Measurements from ENCODE around the gene AHR. TPM values are rescaled to one million over a fixed set of nuclear protein-coding genes. Genes with fewer than 3 reads are reported as not detected.

The AHR gene
- total RNA-seq, 1 experiment from 2014 or later, result 61.3 TPM

DNA sequence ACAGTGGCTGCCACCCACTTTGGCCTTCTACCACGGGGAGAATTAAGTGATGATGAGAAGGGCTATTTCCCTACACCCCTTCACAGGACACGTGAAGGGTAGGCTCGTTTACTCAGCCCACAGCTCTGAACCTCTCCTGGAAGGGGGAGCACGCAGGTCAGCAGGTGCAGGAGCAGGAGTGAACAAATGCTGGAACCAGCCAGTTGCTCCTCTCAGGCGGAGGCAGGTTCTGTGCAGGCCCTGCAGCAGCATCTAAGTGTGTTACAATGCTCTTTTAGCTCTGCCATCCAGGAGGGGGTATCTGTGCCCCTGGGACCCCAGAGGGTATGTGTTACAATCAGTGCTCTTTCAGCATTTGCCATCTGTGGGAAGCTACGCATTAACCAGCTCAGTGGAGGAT is 61.2 kb downstream of the AHR start:
- Histone ChIP-seq H3K4me2 (no peak overlapping the region), H3K27me3 (ENCODE audit: insufficient read depth, low read depth) (no peaks in the 10 kb centered on the region), H3K9me3 (ENCODE audit: insufficient read depth, low read depth) (no peaks in the 10 kb centered on the region), H3K79me2 (ENCODE audit: low read depth) (no peaks in the 10 kb centered on the region), H3K9me2 (ENCODE audit: insufficient read depth) (no peaks in the 10 kb centered on the region; the same call in 1 of the 2 replicates), H2AFZ (no peak overlapping the region), H4K20me1 (ENCODE audit: insufficient read depth) (no peaks in the 10 kb centered on the region), H3K4me3 (no peak overlapping the region), H3K36me3 (ENCODE audit: low read depth) (no peaks in the 10 kb centered on the region), H3K4me1 (replicated peaks; ENCODE audit: insufficient read depth) (no peaks in the 10 kb centered on the region), H3F3A (ENCODE audit: insufficient read depth, low read depth) (no peaks in the 10 kb centered on the region), H3K27ac (no peak overlapping the region)
- intact Hi-C loops (cut with micrococcal nuclease; ENCODE audit: unreplicated experiment), result no loop called here
- DNase-seq, result no peak
- TF ChIP-seq CTCF (conservative IDR thresholded peaks at IDR 0.05), result no peak
- TF ChIP-seq EZH2 (IDR thresholded peaks at IDR 0.05; ENCODE audit: low read depth), result no peak
- ChIA-PET POLR2A (ENCODE audit: unreplicated experiment) (no interaction called here), CTCF (no interaction called here)
- BruUV-seq (replicated peaks), result no TSS peak

- POLR2A ChIA-PET (ENCODE audit: unreplicated experiment), result interaction anchor here (0.6 kb wide), 1 partner anchor 256 kb away, joined by 8 read pairs; no protein-coding TSS in a partner anchor
- no TSS peak for BruUV-seq (replicated peaks)
- H3K9me2 ChIP-seq (ENCODE audit: insufficient read depth), result no peaks in the 10 kb centered on the region; the same call in 1 of the 2 replicates
Measured at GRCh38 chr7:17362439-17363105, 64.1 kb downstream of the AHR start.

DNA sequence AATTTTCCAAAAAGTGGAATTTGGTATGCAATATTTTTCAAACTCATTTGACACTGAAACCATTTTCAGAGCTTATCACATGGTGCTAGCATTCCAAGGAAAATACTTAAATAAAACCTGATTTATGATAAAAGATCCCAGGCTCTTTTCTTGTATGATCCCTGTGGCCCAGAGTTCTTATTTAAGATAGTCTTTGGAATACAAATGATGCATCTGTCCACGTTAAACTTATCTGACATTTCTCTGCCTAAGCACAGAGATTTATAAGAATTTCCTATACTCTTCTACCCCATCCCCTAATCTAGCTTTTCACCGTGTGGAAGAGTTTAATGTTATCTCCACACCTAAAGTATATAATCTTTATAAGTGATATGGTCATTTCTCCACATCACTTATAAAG is 66.2 kb downstream of the AHR start:
- Histone ChIP-seq H3K79me2 (ENCODE audit: low read depth) (no peaks in the 10 kb centered on the region), H3F3A (ENCODE audit: insufficient read depth, low read depth) (peaks cover 3% of the 10 kb centered on the region; the same call in 1 of the 2 replicates), H3K4me3 (no peak overlapping the region), H3K4me1 (replicated peaks; ENCODE audit: insufficient read depth) (peaks cover 13% of the 10 kb centered on the region), H4K20me1 (ENCODE audit: insufficient read depth) (no peaks in the 10 kb centered on the region), H3K9me3 (ENCODE audit: insufficient read depth, low read depth) (peaks cover 10% of the 10 kb centered on the region; the same call in 1 of the 2 replicates), H2AFZ (no peak overlapping the region), H3K27me3 (ENCODE audit: insufficient read depth, low read depth) (no peaks in the 10 kb centered on the region), H3K4me2 (no peak overlapping the region), H3K36me3 (ENCODE audit: low read depth) (no peaks in the 10 kb centered on the region; the same call in 1 of the 2 replicates), H3K27ac (no peak overlapping the region), H3K9me2 (ENCODE audit: insufficient read depth) (no peaks in the 10 kb centered on the region; the same call in 1 of the 2 replicates)
- DNase-seq, result no peak
- ChIA-PET CTCF (no interaction called here), POLR2A (ENCODE audit: unreplicated experiment) (interaction anchor here (0.6 kb wide), 1 partner anchor 100 kb away, joined by 3 read pairs; no protein-coding TSS in a partner anchor)
- TF ChIP-seq CTCF (conservative IDR thresholded peaks at IDR 0.05), result no peak
- TF ChIP-seq EZH2 (IDR thresholded peaks at IDR 0.05; ENCODE audit: low read depth), result no peak
- no TSS peak for BruUV-seq (replicated peaks)
- intact Hi-C loops (cut with micrococcal nuclease; ENCODE audit: unreplicated experiment), result no loop called here

More at GRCh38 chr7:17362439-17363105, 64.1 kb downstream of the AHR start:
- TF ChIP-seq CTCF (conservative IDR thresholded peaks at IDR 0.05) (no peak), EZH2 (IDR thresholded peaks at IDR 0.05; ENCODE audit: low read depth) (no peak)
- no peak for DNase-seq
- Histone ChIP-seq H3K9me3 (ENCODE audit: insufficient read depth, low read depth) (peaks cover 4% of the 10 kb centered on the region; the same call in 1 of the 2 replicates), H3K27ac (no peak overlapping the region), H2AFZ (no peak overlapping the region), H3K4me2 (no peak overlapping the region), H3K36me3 (ENCODE audit: low read depth) (no peaks in the 10 kb centered on the region), H3K4me3 (no peak overlapping the region), H3K27me3 (ENCODE audit: insufficient read depth, low read depth) (no peaks in the 10 kb centered on the region), H3K79me2 (ENCODE audit: low read depth) (no peaks in the 10 kb centered on the region), H3F3A (ENCODE audit: insufficient read depth, low read depth) (no peaks in the 10 kb centered on the region), H4K20me1 (ENCODE audit: insufficient read depth) (no peaks in the 10 kb centered on the region), H3K4me1 (replicated peaks; ENCODE audit: insufficient read depth) (peaks cover 7% of the 10 kb centered on the region; the same call in 1 of the 2 replicates)
- intact Hi-C loops (cut with micrococcal nuclease; ENCODE audit: unreplicated experiment), result no loop called here
- CTCF ChIA-PET, result no interaction called here
